Renal cortex interstitium (tissue), 11 donors: ENCODE measurements around the gene SEPTIN11. TPM values are rescaled to one million over a fixed set of nuclear protein-coding genes. Genes with fewer than 3 reads are reported as not detected.

Source experiments
- DNase-seq, 11 donors: peaks; one replicate each; pipeline ENCODE4 v3.0.0-alpha.2; 2013; ENCODE audit warnings: low read depth in 9 of 11, low spot score in 4 of 11; ENCODE audit errors: extremely low read depth in 1 of 11
- polyA plus RNA-seq, 3 donors: library from polyadenylated mRNA; unstranded; fragments of 120-200 nt; gene quantifications; one replicate each; pipeline ENCODE4 v1.2.1, GENCODE V29; 2013; ENCODE audit not compliant: insufficient read length in 3 of 3

The SEPTIN11 gene
- polyA plus RNA-seq, 3 donors, result 255 to 308 (median 256) TPM

- DNase-seq, result no peak
Observed at GRCh38 chr4:76991161-76991660, 41.7 kb downstream of the SEPTIN11 start.

GRCh38 chr4:76993787-76994641 is 44.5 kb downstream of the SEPTIN11 start:
- DNase-seq, result no peak

- DNase-seq, result no peak
Observed at GRCh38 chr4:76995776-76996175, 46.2 kb downstream of the SEPTIN11 start.

- no peak for DNase-seq
Observed at GRCh38 chr4:76996445-76996844, 46.9 kb downstream of the SEPTIN11 start.

GRCh38 chr4:76997077-76997476 is 47.5 kb downstream of the SEPTIN11 start:
- no peak for DNase-seq

GRCh38 chr4:76997532-76997931 is 48.0 kb downstream of the SEPTIN11 start:
- no peak for DNase-seq

GRCh38 chr4:76998251-76998901 is 48.8 kb downstream of the SEPTIN11 start:
- no peak for DNase-seq

Other genes starting within 250 kb of the SEPTIN11 start
- 1 to 10 TPM; 4.6 to 7.5 (median 4.8) TPM for gene SOWAHB, start 51.6 kb upstream of the SEPTIN11 start, polyA plus RNA-seq
- gene CCNI, start 126.2 kb downstream of the SEPTIN11 start, polyA plus RNA-seq, result 100 to 1,000 TPM; 411 to 470 (median 412) TPM
- gene CCNG2, start 207.5 kb downstream of the SEPTIN11 start, polyA plus RNA-seq, result 100 to 1,000 TPM; 126 to 169 (median 167) TPM